Measurements from ENCODE around the gene PTPN1. TPM values are rescaled to one million over a fixed set of nuclear protein-coding genes. Genes with fewer than 3 reads are reported as not detected.

Gene PTPN1
- total and polyA plus RNA-seq, 2 of the 4 experiments (the other 2 are of a cell fraction): 31.7 to 37.4 TPM

- Histone ChIP-seq H2AK5ac (ENCODE audit: low read depth, low read length) (no peak overlapping the region), H2AFZ (replicated peaks; ENCODE audit: low read length, poor library complexity) (no peak overlapping the region), H3K56ac (ENCODE audit: extremely low read depth, insufficient read depth, low read length) (no peak overlapping the region), H4K20me1 (ENCODE audit: insufficient read depth, low read length) (no peaks in the 10 kb centered on the region), H3K23ac (ENCODE audit: low read depth, low read length) (no peak overlapping the region), H3K4me1 (ENCODE audit: control insufficient read depth, insufficient read depth, low read length) (0 out of 2 replicates have a peak, but pooled peaks cover 4% of the 10 kb centered on the region), H4K5ac (ENCODE audit: low read depth, low read length) (no peak overlapping the region), H3K9me3 (ENCODE audit: control insufficient read depth, insufficient read depth, low read length) (no peaks in the 10 kb centered on the region), H3K18ac (ENCODE audit: low read depth, low read length) (no peak overlapping the region), H2BK20ac (ENCODE audit: low read depth, low read length) (no peak overlapping the region), H2BK5ac (ENCODE audit: low read depth, low read length, poor library complexity, severe bottlenecking) (no peak overlapping the region), H4K8ac (ENCODE audit: low read depth in 2 of 2, low read length in 2 of 2) (no peak overlapping the region), H2BK15ac (ENCODE audit: low read depth, low read length) (no peak overlapping the region), H3K27ac (ENCODE audit: insufficient read depth, low read length) (no peak overlapping the region), H3K36me3 (ENCODE audit: control insufficient read depth, insufficient read depth, low read length) (peaks cover 9% of the 10 kb centered on the region), H3K79me1 (ENCODE audit: low read depth in 1 of 2, low read length in 2 of 2) (no peaks in the 10 kb centered on the region), H3K14ac (replicated peaks; ENCODE audit: low read depth, low read length) (no peak overlapping the region), H2AK9ac (replicated peaks; ENCODE audit: low read depth, low read length, poor library complexity) (no peak overlapping the region), H3K9me1 (ENCODE audit: insufficient read depth, low read length) (0 out of 2 replicates have a peak, but pooled peaks cover 3% of the 10 kb centered on the region), H3K27me3 (ENCODE audit: control insufficient read depth, insufficient read depth, low read length) (no peaks in the 10 kb centered on the region), H3K4me2 (ENCODE audit: low read depth, low read length) (no peak overlapping the region), H3K4ac (ENCODE audit: low read depth, low read length) (no peak overlapping the region), H3K4me3 (ENCODE audit: insufficient read depth, low read depth, low read length) (no peak overlapping the region), H4K91ac (ENCODE audit: insufficient read depth, low read depth, low read length) (no peak overlapping the region), H3K9ac (ENCODE audit: low read depth, low read length) (no peak overlapping the region), H2BK120ac (ENCODE audit: low read depth, low read length) (no peak overlapping the region)
- intact Hi-C loops (cut with micrococcal nuclease): no loop called here
- 88% methylated on average over 5 of the region's 15 CpGs; no CpG with 5 or more reads in 1 of the 2 experiments for WGBS, 2 experiments (ENCODE audit: extremely low coverage in 2 of 2, insufficient read length in 1 of 2)
- DNase-seq (no peak), ATAC-seq (ENCODE audit: low read depth) (no peak)
- TF ChIP-seq NFE2L2 (IDR thresholded peaks at IDR 0.05; ENCODE audit: low read depth, low read length) (no peak), MXI1 (IDR thresholded peaks at IDR 0.05; ENCODE audit: borderline replicate concordance, low read depth, low read length) (no peak), FOS (IDR thresholded peaks at IDR 0.05; ENCODE audit: low read depth, low read length) (no peak), CTCF (conservative IDR thresholded peaks at IDR 0.05; ENCODE audit: low read depth, low read length) (no peak), RAD21 (IDR thresholded peaks at IDR 0.05; ENCODE audit: low read length) (no peak)
- dilution Hi-C loops (cut with HindIII; ENCODE audit: low sequenced_read_pairs, unreplicated experiment): no loop called here
- BruUV-seq (replicated peaks): no TSS peak
- ChIA-PET CTCF (no interaction called here), POLR2A (ENCODE audit: unreplicated experiment) (no interaction called here)
- in situ Hi-C loops (cut with MboI; ENCODE audit: low sequenced_read_pairs): no loop called here
Measured at GRCh38 chr20:50613438-50614169, 103.4 kb downstream of the PTPN1 start.
